ENCODE results near the gene DVL2. TPM values are rescaled to one million over a fixed set of nuclear protein-coding genes. Genes with fewer than 3 reads are reported as not detected.

The DVL2 gene
- total and polyA plus RNA-seq, 8 donors, result 12.1 to 114 (median 17.4) TPM

DNA sequence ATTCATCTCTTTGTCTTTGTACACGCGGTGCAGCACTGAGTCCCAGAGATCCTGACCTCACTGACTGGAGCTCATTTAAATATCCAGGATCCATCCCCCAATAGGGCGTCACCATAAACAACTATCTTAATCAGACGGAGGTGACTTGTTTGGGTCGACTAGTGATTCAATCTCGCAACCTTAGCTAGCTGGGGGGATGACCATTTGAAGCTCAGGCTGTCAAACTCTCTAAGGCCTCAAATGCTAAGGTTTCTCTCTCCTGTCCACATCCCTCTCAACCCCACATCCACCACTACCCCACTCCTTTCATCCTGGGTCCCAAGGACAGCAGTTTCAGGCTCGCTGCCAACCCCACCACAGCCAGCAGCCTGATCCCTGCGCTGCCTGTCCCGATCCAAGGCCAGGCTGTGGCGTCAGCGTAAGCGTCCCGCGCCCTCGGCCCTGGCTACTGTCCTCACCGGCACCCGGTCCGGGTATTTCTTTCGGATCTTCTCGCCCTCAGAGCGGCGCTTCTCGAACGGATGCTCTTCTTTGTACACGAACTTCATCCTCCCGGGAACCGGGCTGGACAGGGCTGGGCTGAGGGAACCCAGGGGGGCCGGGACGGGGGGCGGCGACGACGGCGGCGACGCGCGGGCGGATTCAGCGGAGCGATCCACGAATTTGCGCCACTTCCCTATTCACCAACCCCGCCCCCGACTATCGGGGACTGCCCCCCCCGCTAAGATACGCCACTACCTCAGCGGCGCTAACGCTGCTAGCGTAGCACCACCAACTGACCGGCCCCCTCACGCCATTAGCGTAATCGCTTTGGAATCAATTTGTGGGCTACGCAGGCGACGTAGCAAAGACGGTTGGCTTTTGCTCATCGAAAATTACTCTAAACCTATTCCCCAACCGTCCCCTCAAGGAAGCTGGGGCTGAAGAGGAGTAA is 7.7 kb upstream of the DVL2 start, which contains the start of gene GABARAP:
GABARAP (minus strand) TSS at position 667 of the 934 bp plus-strand sequence; CDS start at position 548, 119 bp downstream.
- H3K27ac ChIP-seq, result peak within 1 kb of the TSS; percentile 94 to 99 (median 97)
- no peaks in the 10 kb centered on the region for H3K9me3 ChIP-seq
- H3K27me3 ChIP-seq, result no peaks in the 10 kb centered on the region
- H3K4me1 ChIP-seq, result peaks cover 26 to 39% (median 37%) of the 10 kb centered on the region in 4 donors
- intact Hi-C loops (cut with DNase I; ENCODE audit: low total_unique reads), result no loop called here
- H3K36me3 ChIP-seq, result peaks cover 34 to 50% (median 46%) of the 10 kb centered on the region in 4 donors
- TF ChIP-seq EP300 (IDR thresholded peaks at IDR 0.05) (no peak), POLR2A (IDR thresholded peaks at IDR 0.05) (peak in 2 of 4 donors; percentile 32 to 41), POLR2AphosphoS5 (IDR thresholded peaks at IDR 0.05) (peak in 1 of 3 donors; percentile 22)
- TF ChIP-seq, protein P1, sequence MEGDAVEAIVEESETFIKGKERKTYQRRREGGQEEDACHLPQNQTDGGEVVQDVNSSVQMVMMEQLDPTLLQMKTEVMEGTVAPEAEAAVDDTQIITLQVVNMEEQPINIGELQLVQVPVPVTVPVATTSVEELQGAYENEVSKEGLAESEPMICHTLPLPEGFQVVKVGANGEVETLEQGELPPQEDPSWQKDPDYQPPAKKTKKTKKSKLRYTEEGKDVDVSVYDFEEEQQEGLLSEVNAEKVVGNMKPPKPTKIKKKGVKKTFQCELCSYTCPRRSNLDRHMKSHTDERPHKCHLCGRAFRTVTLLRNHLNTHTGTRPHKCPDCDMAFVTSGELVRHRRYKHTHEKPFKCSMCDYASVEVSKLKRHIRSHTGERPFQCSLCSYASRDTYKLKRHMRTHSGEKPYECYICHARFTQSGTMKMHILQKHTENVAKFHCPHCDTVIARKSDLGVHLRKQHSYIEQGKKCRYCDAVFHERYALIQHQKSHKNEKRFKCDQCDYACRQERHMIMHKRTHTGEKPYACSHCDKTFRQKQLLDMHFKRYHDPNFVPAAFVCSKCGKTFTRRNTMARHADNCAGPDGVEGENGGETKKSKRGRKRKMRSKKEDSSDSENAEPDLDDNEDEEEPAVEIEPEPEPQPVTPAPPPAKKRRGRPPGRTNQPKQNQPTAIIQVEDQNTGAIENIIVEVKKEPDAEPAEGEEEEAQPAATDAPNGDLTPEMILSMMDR (IDR thresholded peaks at IDR 0.05), result no peak
- 0 to 1% (median 0%) methylated on average over 34 to 62 of the region's 62 CpGs for WGBS, 5 donors
- DNase-seq, result peak; percentile 96 to 98
- peak within 1 kb of the TSS; percentile 77 to 97 (median 82) for H3K4me3 ChIP-seq

GRCh38 chr17:7241090-7241733 is 6.9 kb upstream of the DVL2 start:
- Histone ChIP-seq H3K27ac (peak overlapping the region; percentile 94 to 99 (median 97)), H3K36me3 (peaks cover 29 to 49% (median 45%) of the 10 kb centered on the region in 4 donors), H3K9me3 (no peaks in the 10 kb centered on the region), H3K4me3 (peak overlapping the region; percentile 77 to 97 (median 82)), H3K27me3 (no peaks in the 10 kb centered on the region), H3K4me1 (peaks cover 26 to 47% (median 42%) of the 10 kb centered on the region in 4 donors)
- 22 to 28% (median 25%) methylated on average over 9 of the region's 9 CpGs for WGBS, 5 donors
- TF ChIP-seq, protein P1 (IDR thresholded peaks at IDR 0.05), result no peak
- TF ChIP-seq POLR2AphosphoS5 (IDR thresholded peaks at IDR 0.05) (no peak), POLR2A (IDR thresholded peaks at IDR 0.05) (no peak), EP300 (IDR thresholded peaks at IDR 0.05) (no peak)
- intact Hi-C loops (cut with DNase I; ENCODE audit: low total_unique reads), result no loop called here
- no peak for DNase-seq

DNA sequence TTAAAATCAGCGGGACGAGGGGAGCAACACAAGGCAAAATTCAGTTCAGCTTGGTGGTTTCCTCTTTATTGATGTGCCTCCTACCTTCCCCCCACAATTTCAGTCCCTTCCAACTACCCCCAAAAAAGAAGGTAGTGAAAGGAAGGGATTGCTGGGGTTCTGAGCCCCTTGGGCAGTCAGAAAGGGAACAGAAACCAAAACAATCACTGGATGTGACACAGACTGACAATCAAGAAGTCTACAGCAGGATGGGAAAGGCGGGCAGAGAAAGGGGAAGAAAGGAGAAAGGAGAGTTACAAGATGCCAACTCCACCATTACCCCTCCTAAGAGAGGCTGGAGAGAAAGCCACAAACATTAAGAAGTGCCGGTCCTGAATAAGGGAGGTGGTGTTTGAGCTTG is 6.1 kb upstream of the DVL2 start:
- TF ChIP-seq EP300 (IDR thresholded peaks at IDR 0.05) (no peak), POLR2A (IDR thresholded peaks at IDR 0.05) (no peak), POLR2AphosphoS5 (IDR thresholded peaks at IDR 0.05) (no peak)
- TF ChIP-seq, protein P1 (IDR thresholded peaks at IDR 0.05), result no peak
- intact Hi-C loops (cut with DNase I; ENCODE audit: low total_unique reads), result no loop called here
- 56 to 72% (median 61%) methylated on average over 4 of the region's 4 CpGs for WGBS, 5 donors
- H3K4me3 ChIP-seq, result peak overlapping the region; percentile 15 to 97 (median 82)
- no peak for DNase-seq
- no peaks in the 10 kb centered on the region for H3K27me3 ChIP-seq
- no peaks in the 10 kb centered on the region for H3K9me3 ChIP-seq
- peak overlapping the region; percentile 9 to 99 (median 97) for H3K27ac ChIP-seq
- H3K4me1 ChIP-seq, result peaks cover 31 to 55% (median 48%) of the 10 kb centered on the region in 4 donors
- H3K36me3 ChIP-seq, result peaks cover 29 to 49% (median 45%) of the 10 kb centered on the region in 4 donors

Measured in stomach (tissue), 9 donors.